Psoas muscle (tissue), 8 donors: ENCODE measurements around the gene HFM1. TPM values are rescaled to one million over a fixed set of nuclear protein-coding genes. Genes with fewer than 3 reads are reported as not detected.
"Not testable (repeated sequence)": the region's sequence is repeated elsewhere in the genome, so short reads cannot be mapped to it uniquely, and the experiment has no call there.

Source experiments
- ATAC-seq, 4 donors: fragments of 200-7000 bp; cut with Tn5 transposase; one replicate each; pipeline ENCODE4 v1.9.1; 2020; ENCODE audit warnings: moderate library complexity in 3 of 4, mild to moderate bottlenecking in 2 of 4
- DNase-seq, 2 donors: peaks; one replicate each; pipeline ENCODE4 v3.0.0-alpha.2; 2020
- H3K27ac ChIP-seq: fragments of 200-600 bp; one replicate; pipeline ENCODE4 v1.8.0; 2022
- H3K27me3 ChIP-seq, 3 donors: fragments of 200-600 bp in 1 of 3; one replicate each; pipeline versions ENCODE4 v1.6.1 to v1.8.0; 2013 to 2022; ENCODE audit warnings: low read length in 2 of 3, mild to moderate bottlenecking in 2 of 3, moderate library complexity in 1 of 3; ENCODE audit not compliant: insufficient read depth in 3 of 3
- H3K36me3 ChIP-seq, 2 donors: fragments of 200-600 bp in 1 of 2; one replicate each; pipeline versions ENCODE4 v1.6.1 to v1.8.0; 2013 to 2022; ENCODE audit warnings: low read depth in 1 of 2, mild to moderate bottlenecking in 1 of 2, moderate library complexity in 1 of 2; ENCODE audit not compliant: insufficient read depth in 1 of 2
- H3K4me1 ChIP-seq: fragments of 200-600 bp; one replicate; pipeline ENCODE4 v1.8.0; 2022
- H3K4me3 ChIP-seq: fragments of 200-600 bp; one replicate; pipeline ENCODE4 v1.8.0; 2022; ENCODE audit warnings: mild to moderate bottlenecking
- H3K9me3 ChIP-seq: fragments of 200-600 bp; one replicate; pipeline ENCODE4 v1.8.0; 2022
- WGBS, 3 donors: extraction: QIAGEN DNeasy Blood & Tissue Kit; methylation state at CpG; one replicate each; pipeline versions ENCODE4 v1.1.6 to v1.1.7; 2013; 5-methylcytosine and 5-hydroxymethylcytosine counted together
- intact Hi-C, 2 donors: fragments of 100-400 bp; cut with DNase I; formaldehyde crosslinking; loops; one replicate each; pipeline versions ENCODE4 v1.11.0 to v1.14.2; 2022
- polyA plus RNA-seq, 3 donors: library from polyadenylated mRNA; stranded (reverse); fragments of 200-250 nt; gene quantifications; one replicate each; pipeline ENCODE4 v1.2.3, GENCODE V29; 2013
- total RNA-seq, 4 donors: library from RNA; stranded (reverse); fragmentation: NEBNext Ultra II Directional in 2 of 4; extraction: Animal tissue kit (Norgen Biotek cat#: 25700) in 2 of 4; gene quantifications; one replicate each; pipeline versions ENCODE4 v1.2.1 to v1.2.4, GENCODE V29; 2021 to 2023
- TF ChIP-seq, protein P1 (sequence below): fragments of 200-600 bp; IDR thresholded peaks from one replicate; pipeline ENCODE4 v1.8.0; 2022; ENCODE audit warnings: antibody characterized with exemption
- donor health status: healthy with polysubstance abuse.
- donor health status: DM: no; HTN: no; CAD: no; lungs with moderate emphysema.
- donor health status: Bipolar disorder and iron deficiency.
- donor health status: healthy.
- donor health status: DM: yes; HTN: yes; CAD: no.
- donor health status: DM: no; HTN: no; CAD: no.
- donor health status: DM: no; HTN: no; CAD: no.
- donor health status: DM: yes; HTN: yes; CAD: no.

The HFM1 gene
- total and polyA plus RNA-seq, 7 donors: 0.08 to 3.1 (median 1.3) TPM

DNA sequence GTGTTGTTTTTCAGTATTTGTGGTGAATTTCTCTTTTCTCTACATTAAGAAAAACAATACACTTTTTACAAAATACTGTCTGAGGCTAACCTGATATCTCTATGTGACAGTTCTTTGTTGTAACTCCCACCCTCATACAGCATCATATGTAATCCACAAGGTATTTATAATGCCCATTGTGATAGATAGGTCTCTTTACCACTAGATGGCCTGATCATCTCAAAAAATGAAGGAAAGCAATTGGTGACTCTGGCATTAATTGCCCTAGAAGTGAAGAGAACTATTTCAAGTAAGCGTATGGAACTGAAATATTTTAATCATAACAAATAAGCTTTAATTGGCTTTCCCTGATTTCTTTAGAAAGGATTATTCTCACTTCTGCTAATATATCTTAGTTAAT lies 36.2 kb upstream of the HFM1 start:
- H3K4me1 ChIP-seq: no peaks in the 10 kb centered on the region
- DNase-seq (no peak), ATAC-seq (no peak)
- no peaks in the 10 kb centered on the region for H3K36me3 ChIP-seq
- H3K9me3 ChIP-seq: no peaks in the 10 kb centered on the region
- intact Hi-C loops: no loop called here
- no peak overlapping the region for H3K27ac ChIP-seq
- WGBS, 3 donors: 74 to 79% (median 75%) methylated on average over 1 of the region's 1 CpG
- TF ChIP-seq, protein P1, sequence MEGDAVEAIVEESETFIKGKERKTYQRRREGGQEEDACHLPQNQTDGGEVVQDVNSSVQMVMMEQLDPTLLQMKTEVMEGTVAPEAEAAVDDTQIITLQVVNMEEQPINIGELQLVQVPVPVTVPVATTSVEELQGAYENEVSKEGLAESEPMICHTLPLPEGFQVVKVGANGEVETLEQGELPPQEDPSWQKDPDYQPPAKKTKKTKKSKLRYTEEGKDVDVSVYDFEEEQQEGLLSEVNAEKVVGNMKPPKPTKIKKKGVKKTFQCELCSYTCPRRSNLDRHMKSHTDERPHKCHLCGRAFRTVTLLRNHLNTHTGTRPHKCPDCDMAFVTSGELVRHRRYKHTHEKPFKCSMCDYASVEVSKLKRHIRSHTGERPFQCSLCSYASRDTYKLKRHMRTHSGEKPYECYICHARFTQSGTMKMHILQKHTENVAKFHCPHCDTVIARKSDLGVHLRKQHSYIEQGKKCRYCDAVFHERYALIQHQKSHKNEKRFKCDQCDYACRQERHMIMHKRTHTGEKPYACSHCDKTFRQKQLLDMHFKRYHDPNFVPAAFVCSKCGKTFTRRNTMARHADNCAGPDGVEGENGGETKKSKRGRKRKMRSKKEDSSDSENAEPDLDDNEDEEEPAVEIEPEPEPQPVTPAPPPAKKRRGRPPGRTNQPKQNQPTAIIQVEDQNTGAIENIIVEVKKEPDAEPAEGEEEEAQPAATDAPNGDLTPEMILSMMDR: no peak
- no peak overlapping the region for H3K4me3 ChIP-seq
- H3K27me3 ChIP-seq: no peaks in the 10 kb centered on the region

DNA sequence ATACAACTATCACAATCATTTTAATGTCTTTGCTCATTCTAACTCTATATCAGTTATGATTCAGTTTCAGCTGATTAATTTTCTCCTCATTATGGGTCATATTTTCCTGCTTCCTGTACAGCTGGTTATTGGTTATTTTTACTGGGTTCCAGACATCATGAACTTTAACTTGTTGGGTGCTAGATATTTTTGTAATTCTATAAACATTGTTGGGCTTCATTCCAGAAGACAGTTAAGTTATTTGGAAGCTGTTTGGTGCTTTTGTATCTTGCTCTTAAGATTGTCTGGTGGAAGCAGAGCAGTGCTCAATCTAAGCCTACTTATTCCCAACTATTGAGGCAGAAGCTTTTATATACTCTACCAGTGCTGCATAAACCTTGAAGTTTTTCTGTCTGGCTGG lies 34.4 kb upstream of the HFM1 start:
- Histone ChIP-seq H3K4me3 (no peak overlapping the region), H3K36me3 (no peaks in the 10 kb centered on the region), H3K27ac (no peak overlapping the region), H3K27me3 (no peaks in the 10 kb centered on the region), H3K9me3 (no peaks in the 10 kb centered on the region), H3K4me1 (no peaks in the 10 kb centered on the region)
- intact Hi-C loops: loop anchor here in 1 of 2 donors (5.0 kb wide), 1 partner anchor 33 kb away; no protein-coding TSS in a partner anchor
- ATAC-seq (no peak), DNase-seq (no peak)
- TF ChIP-seq, protein P1: no peak

DNA sequence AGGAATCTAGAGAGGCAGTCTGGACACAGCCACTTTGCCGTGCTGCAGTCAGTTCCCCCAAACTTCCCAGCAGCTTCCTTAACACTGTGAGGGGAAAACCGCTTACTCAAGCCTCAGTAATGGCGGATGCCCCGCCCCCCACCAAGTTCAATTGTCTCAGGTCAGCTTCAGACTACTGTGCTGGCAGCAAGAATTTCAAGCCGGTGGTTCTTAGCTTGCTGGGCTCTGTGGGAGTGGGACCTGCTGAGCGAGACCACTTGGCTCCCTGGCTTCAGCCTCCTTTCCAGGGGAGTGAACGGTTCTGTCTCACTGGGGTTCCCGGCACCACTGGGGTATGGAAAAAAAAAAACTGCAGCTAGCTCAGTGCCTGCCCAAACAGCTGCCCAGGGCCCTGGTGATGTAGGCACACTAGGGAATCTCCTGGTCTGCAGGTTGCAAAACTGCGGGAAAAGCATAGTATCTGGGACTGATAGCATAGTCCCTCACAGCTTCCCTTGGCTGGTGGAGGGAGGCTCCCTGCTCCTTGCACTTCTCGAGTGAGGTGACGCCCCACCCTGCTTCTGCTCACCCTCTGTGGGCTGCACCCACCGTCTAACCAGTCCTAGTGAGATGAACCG lies 23.7 kb upstream of the HFM1 start:
- Histone ChIP-seq H3K36me3 (no peaks in the 10 kb centered on the region), H3K4me1 (no peaks in the 10 kb centered on the region), H3K27me3 (peaks cover 0 to 3% (median 0%) of the 10 kb centered on the region in 3 donors), H3K27ac (no peak overlapping the region), H3K4me3 (no peak overlapping the region), H3K9me3 (no peaks in the 10 kb centered on the region)
- ATAC-seq (no peak), DNase-seq (no peak)
- intact Hi-C loops: no loop called here
- TF ChIP-seq, protein P1: no peak
- 63 to 70% (median 65%) methylated on average over 11 to 13 of the region's 13 CpGs for WGBS, 3 donors

DNA sequence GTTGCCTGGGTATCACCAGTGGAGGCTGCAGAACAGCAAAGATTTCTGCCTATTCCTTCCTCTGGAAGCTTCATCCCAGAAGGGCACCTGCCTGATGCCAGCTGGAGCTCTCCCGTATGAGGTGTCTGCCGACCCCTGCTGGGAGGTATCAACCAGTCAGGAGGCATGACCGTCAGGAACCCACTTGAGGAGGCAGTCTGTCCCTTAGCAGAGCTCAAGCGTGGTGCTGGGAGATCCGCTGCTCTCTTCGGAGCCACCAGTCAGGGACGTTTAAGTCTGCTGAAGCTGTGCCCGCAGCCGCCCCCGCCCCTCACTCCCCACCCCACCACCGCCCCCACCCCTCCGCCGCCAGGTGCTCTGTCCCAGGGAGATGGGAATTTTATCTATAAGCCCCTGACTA lies 23.1 kb upstream of the HFM1 start:
- no peak overlapping the region for H3K4me3 ChIP-seq
- ATAC-seq: no peak
- 56 to 63% (median 58%) methylated on average over 7 to 13 of the region's 13 CpGs for WGBS, 3 donors
- H3K4me1 ChIP-seq: no peaks in the 10 kb centered on the region
- TF ChIP-seq, protein P1: no peak
- no peaks in the 10 kb centered on the region for H3K9me3 ChIP-seq
- H3K27me3 ChIP-seq: peaks cover 0 to 3% (median 0%) of the 10 kb centered on the region in 3 donors
- intact Hi-C loops: no loop called here
- DNase-seq: no peak
- H3K27ac ChIP-seq: no peak overlapping the region
- H3K36me3 ChIP-seq: no peaks in the 10 kb centered on the region

DNA sequence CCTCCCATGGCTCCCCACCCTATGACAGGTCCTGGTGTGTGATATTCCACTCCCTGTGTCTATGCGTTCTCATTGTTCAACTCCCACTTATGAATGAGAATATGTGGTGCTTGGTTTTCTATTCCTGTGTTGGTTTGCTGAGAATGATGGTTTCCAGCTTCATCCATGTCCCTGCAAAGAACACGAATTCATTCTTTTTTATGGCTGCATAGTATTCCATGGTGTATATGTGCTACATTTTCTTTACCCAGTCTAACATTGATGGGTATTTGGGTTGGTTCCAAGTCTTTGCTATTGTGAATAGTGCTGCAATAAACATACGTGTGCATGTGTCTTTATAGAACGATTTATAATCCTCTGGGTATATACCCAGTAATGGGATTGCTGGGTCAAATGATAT lies 17.9 kb upstream of the HFM1 start:
- H3K4me1 ChIP-seq, H3K9me3 ChIP-seq, H3K4me3 ChIP-seq, H3K36me3 ChIP-seq, ATAC-seq, DNase-seq, intact Hi-C loops, H3K27ac ChIP-seq, H3K27me3 ChIP-seq: not testable (repeated sequence)
- WGBS, 3 donors: 92 to 95% (median 93%) methylated on average over 4 of the region's 4 CpGs
